ENCODE results near the gene B3GALT4.

GRCh38 chr6:33279971-33280511 is 3.1 kb downstream of the B3GALT4 start:
- TF ChIP-seq SCMH1 (CRISPR knock-in tag; IDR thresholded peaks at IDR 0.05; ENCODE audit: borderline replicate concordance): no peak
- peak; percentile 83 for TF ChIP-seq CTCF (CRISPR knock-in tag; IDR thresholded peaks at IDR 0.05)
- TF ChIP-seq ZBTB44 (CRISPR knock-in tag; IDR thresholded peaks at IDR 0.05): no peak
- TF ChIP-seq PREB (CRISPR knock-in tag; IDR thresholded peaks at IDR 0.05): no peak
- TF ChIP-seq ZNF251 (CRISPR knock-in tag; IDR thresholded peaks at IDR 0.05): no peak
- TF ChIP-seq ZNF232 (CRISPR knock-in tag; IDR thresholded peaks at IDR 0.05; ENCODE audit: borderline replicate concordance): no peak
- no peak for TF ChIP-seq SETDB1 (CRISPR knock-in tag; IDR thresholded peaks at IDR 0.05; ENCODE audit: borderline replicate concordance)
